SK-N-SH (cell line): Measurements from ENCODE around the gene CRIM1. TPM values are rescaled to one million over a fixed set of nuclear protein-coding genes. Genes with fewer than 3 reads are reported as not detected.

Source experiments
- CTCF ChIA-PET: fragments of 300-600, 350-600 bp; formaldehyde crosslinking; extraction: SDS; loops from one replicate; lab custom pipeline; 2021; lab: Yijun Ruan, JAX
- POLR2A ChIA-PET: fragments of 350-600 bp; sonication (Branson Sonifier 250); formaldehyde crosslinking; extraction: SDS; loops from one replicate; lab custom pipeline; 2020; ENCODE audit warnings: antibody characterized with exemption, inconsistent platforms; lab: Yijun Ruan, JAX
- DNase-seq: peaks from one replicate; pipeline ENCODE4 v3.0.0; 2012
- H2AFZ ChIP-seq: fragments of 200-600 bp; sonication (generic); 2 replicates; pipeline ENCODE4 v1.8.1; 2016; ENCODE audit warnings: antibody characterized with exemption, mild to moderate bottlenecking, low read depth
- H3F3A ChIP-seq: fragments of 200-600 bp; sonication (generic); replicated peaks from 2 replicates; pipeline ENCODE3; 2016; ENCODE audit warnings: antibody characterized with exemption, mild to moderate bottlenecking; ENCODE audit not compliant: insufficient read depth
- H3K27ac ChIP-seq, 2 experiments: fragments of 200-500 bp in 1 of 2; fragments of 200-600 bp in 1 of 2; sonication (Bioruptor generic) in 1 of 2; sonication (generic), shearing (Covaris generic) in 1 of 2; 2 replicates each; pipeline versions ENCODE4 v1.5.1 to v1.6.1; 2014 to 2016; ENCODE audit warnings: low read depth in 2 of 2, inconsistent platforms in 1 of 2, low read length in 1 of 2, mild to moderate bottlenecking in 1 of 2, mixed read lengths in 1 of 2
- H3K27me3 ChIP-seq: fragments of 200-600 bp; sonication (generic), shearing (Covaris generic); 2 replicates; pipeline ENCODE4 v1.6.1; 2016; ENCODE audit warnings: mixed run types; ENCODE audit not compliant: insufficient read depth
- H3K36me3 ChIP-seq, 2 experiments: fragments of 200-500 bp in 1 of 2; fragments of 200-600 bp in 1 of 2; sonication (Bioruptor generic) in 1 of 2; sonication (generic) in 1 of 2; replicated peaks in 1 of 2; 2 replicates each; pipeline versions ENCODE3 to v1.5.1; 2014 to 2016; ENCODE audit warnings: low read length in 1 of 2, mild to moderate bottlenecking in 1 of 2; ENCODE audit not compliant: insufficient read depth in 2 of 2, control insufficient read depth in 1 of 2
- H3K4me1 ChIP-seq, 2 experiments: fragments of 200-500 bp in 1 of 2; fragments of 200-600 bp in 1 of 2; sonication (Bioruptor generic) in 1 of 2; sonication (generic), shearing (Covaris generic) in 1 of 2; 2 replicates each; pipeline versions ENCODE4 v1.5.1 to v1.6.1; 2014 to 2016; ENCODE audit warnings: low read depth in 1 of 2, low read length in 1 of 2, mixed run types in 1 of 2; ENCODE audit not compliant: insufficient read depth in 2 of 2, control insufficient read depth in 1 of 2
- H3K4me2 ChIP-seq: fragments of 200-600 bp; sonication (generic), shearing (Covaris generic); 2 replicates; pipeline ENCODE4 v1.6.1; 2017; ENCODE audit warnings: mixed run types
- H3K4me3 ChIP-seq, 2 experiments: fragments of 200-500 bp in 1 of 2; fragments of 200-600 bp in 1 of 2; sonication (Bioruptor generic) in 1 of 2; sonication (generic), shearing (Covaris generic) in 1 of 2; 2 replicates each; pipeline versions ENCODE4 v1.5.1 to v1.8.1; 2014 to 2016; ENCODE audit warnings: low read depth in 2 of 2, inconsistent platforms in 1 of 2, low read length in 1 of 2, mild to moderate bottlenecking in 1 of 2, mixed read lengths in 1 of 2, moderate library complexity in 1 of 2
- H3K79me2 ChIP-seq: fragments of 200-600 bp; sonication (generic); 2 replicates; pipeline ENCODE4 v1.8.1; 2017; ENCODE audit warnings: mild to moderate bottlenecking; ENCODE audit not compliant: insufficient read depth
- H3K9ac ChIP-seq: fragments of 200-600 bp; sonication (generic); 2 replicates; pipeline ENCODE4 v1.6.1; 2017; ENCODE audit warnings: mixed run types
- H3K9me2 ChIP-seq: fragments of 200-600 bp; sonication (generic); 2 replicates; pipeline ENCODE4 v1.6.1; 2017; ENCODE audit warnings: mixed run types
- H3K9me3 ChIP-seq: fragments of 200-600 bp; sonication (generic); 2 replicates; pipeline ENCODE4 v1.6.1; 2017; ENCODE audit warnings: mixed run types, mild to moderate bottlenecking, moderate library complexity
- H4K20me1 ChIP-seq: fragments of 200-600 bp; sonication (generic); 2 replicates; pipeline ENCODE4 v1.6.1; 2017; ENCODE audit warnings: mild to moderate bottlenecking, mixed run types; ENCODE audit not compliant: insufficient read depth
- CHD2 ChIP-seq: fragments of 150-350 bp; IDR thresholded peaks from 2 replicates; pipeline ENCODE4 v1.6.1; 2018; ENCODE audit warnings: low read length; ENCODE audit not compliant: partially characterized antibody
- FOSL2 ChIP-seq: IDR thresholded peaks from 2 replicates; pipeline ENCODE4 v1.4.0; 2012; ENCODE audit warnings: low read depth, mild to moderate bottlenecking, moderate library complexity, borderline replicate concordance
- FOXJ3 ChIP-seq: sonication (generic); formaldehyde crosslinking; IDR thresholded peaks from 2 replicates; pipeline ENCODE4 v1.5.1; 2020; ENCODE audit warnings: mild to moderate bottlenecking, missing genetic modification reagents
- FOXM1 ChIP-seq: IDR thresholded peaks from 2 replicates; pipeline ENCODE4 v1.4.0; 2012; ENCODE audit warnings: low read depth, mild to moderate bottlenecking
- JUND ChIP-seq: IDR thresholded peaks from 2 replicates; pipeline ENCODE4 v1.4.0; 2012
- NFIC ChIP-seq: IDR thresholded peaks from 2 replicates; pipeline ENCODE4 v1.4.0; 2012; ENCODE audit warnings: borderline replicate concordance
- NRF1 ChIP-seq: IDR thresholded peaks from 2 replicates; pipeline ENCODE4 v1.6.1; 2012; ENCODE audit warnings: low read depth, mild to moderate bottlenecking, low read length
- POLR2AphosphoS5 ChIP-seq: IDR thresholded peaks from 2 replicates; pipeline ENCODE4 v1.6.1; 2012; ENCODE audit warnings: low read depth, low read length
- RFX5 ChIP-seq: IDR thresholded peaks from 2 replicates; pipeline ENCODE4 v1.6.1; 2012; ENCODE audit warnings: mild to moderate bottlenecking, improper control_type of control experiment, low read length
- RXRA ChIP-seq: IDR thresholded peaks from 2 replicates; pipeline ENCODE4 v1.4.0; 2012; ENCODE audit warnings: low read depth, mild to moderate bottlenecking, borderline replicate concordance
- SMC3 ChIP-seq: IDR thresholded peaks from 2 replicates; pipeline ENCODE4 v1.6.1; 2012; ENCODE audit warnings: low read depth, low read length, improper control_type of control experiment
- TEAD4 ChIP-seq: IDR thresholded peaks from 2 replicates; pipeline ENCODE4 v1.4.0; 2012; ENCODE audit warnings: mild to moderate bottlenecking, borderline replicate concordance; ENCODE audit not compliant: insufficient read depth
- WGBS: methylation state at CpG from one replicate; pipeline ENCODE4 v1.1.6; 2017; ENCODE audit warnings: low lambda C conversion rate; 5-methylcytosine and 5-hydroxymethylcytosine counted together
- polyA plus RNA-seq, 3 experiments: library from polyadenylated mRNA; depleted of rRNA; stranded (reverse); fragments of >200 nt; gene quantifications; 2 replicates each; pipeline ENCODE4 v1.2.3, GENCODE V29; 2012
- TF ChIP-seq, protein P1 (sequence below): fragments of 200-600 bp; sonication (generic); IDR thresholded peaks from 2 replicates; pipeline ENCODE4 v1.6.1; 2017; ENCODE audit warnings: antibody characterized with exemption, mild to moderate bottlenecking, moderate library complexity
- TF ChIP-seq, protein P2 (sequence below): IDR thresholded peaks from 2 replicates; pipeline ENCODE4 v1.4.0; 2012; ENCODE audit warnings: low read depth, borderline replicate concordance

Gene CRIM1
- polyA plus RNA-seq, 1 of the 3 experiments (the other 2 are of a cell fraction), result 244 TPM

DNA sequence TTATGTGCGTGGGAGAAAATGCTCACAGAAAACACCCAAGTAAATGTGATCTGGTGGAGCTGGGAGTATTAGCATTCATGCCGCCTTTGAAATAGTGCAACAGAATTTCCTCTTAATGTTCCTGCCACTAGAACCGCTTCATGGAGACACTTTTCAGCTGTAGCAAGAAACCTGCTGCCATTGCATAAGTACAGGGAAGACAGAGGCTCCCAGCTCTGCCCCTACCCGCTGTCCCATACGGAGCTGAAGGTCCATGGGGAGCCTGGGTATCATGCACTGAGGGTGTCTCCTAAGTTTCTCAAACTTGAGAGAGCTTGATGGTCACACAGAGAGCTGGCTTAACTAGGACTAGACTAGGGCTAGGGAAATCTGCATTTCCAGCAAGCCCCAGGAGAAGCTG, 49.6 kb downstream of the CRIM1 start (continued):
- no peak for TF ChIP-seq FOSL2
- TF ChIP-seq, protein P1, sequence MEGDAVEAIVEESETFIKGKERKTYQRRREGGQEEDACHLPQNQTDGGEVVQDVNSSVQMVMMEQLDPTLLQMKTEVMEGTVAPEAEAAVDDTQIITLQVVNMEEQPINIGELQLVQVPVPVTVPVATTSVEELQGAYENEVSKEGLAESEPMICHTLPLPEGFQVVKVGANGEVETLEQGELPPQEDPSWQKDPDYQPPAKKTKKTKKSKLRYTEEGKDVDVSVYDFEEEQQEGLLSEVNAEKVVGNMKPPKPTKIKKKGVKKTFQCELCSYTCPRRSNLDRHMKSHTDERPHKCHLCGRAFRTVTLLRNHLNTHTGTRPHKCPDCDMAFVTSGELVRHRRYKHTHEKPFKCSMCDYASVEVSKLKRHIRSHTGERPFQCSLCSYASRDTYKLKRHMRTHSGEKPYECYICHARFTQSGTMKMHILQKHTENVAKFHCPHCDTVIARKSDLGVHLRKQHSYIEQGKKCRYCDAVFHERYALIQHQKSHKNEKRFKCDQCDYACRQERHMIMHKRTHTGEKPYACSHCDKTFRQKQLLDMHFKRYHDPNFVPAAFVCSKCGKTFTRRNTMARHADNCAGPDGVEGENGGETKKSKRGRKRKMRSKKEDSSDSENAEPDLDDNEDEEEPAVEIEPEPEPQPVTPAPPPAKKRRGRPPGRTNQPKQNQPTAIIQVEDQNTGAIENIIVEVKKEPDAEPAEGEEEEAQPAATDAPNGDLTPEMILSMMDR, result no peak

DNA sequence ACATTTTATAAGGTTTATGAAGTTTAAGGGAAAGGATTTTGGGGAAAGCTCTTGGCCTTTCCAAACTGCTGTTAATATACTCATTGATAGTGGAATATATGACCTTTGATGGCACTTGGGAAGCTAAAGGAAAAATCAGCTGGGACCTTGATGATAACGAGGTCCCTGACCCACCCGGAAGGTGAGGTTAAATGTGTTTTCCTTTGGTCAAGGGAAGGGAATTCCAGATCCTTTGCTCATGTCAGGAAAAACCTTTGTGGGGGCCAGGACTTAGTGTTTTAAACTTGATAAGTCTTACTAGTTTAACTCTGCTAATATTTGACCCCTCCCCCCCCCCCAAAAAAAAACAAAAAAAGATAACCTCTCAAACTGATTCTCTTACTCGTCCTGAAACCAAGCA, 50.7 kb downstream of the CRIM1 start:
- POLR2A ChIA-PET, result no interaction called here

DNA sequence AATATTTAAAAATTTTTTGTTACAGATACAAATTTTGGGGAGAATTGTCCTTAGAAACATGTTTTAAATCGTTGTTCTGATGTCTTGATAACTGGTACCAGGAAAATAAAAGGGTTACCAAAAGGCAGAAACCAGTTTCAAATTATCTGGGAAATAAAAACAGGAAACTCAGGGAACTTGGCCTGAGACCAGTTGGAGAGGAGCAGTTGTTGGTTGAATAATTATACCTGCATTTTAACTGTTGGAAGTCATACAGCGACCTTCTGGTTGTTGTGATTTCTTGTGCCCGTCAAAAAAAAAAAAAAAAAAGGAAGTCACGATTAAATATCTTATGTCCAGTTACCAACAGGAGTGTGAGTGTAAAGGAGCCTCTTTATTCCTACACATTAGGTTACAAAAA, 51.8 kb downstream of the CRIM1 start:
- POLR2A ChIA-PET, result no interaction called here
- H3K4me2 ChIP-seq, result peak overlapping the region; percentile 15; the same call in 1 of the 2 replicates

More for the DNA sequence above, 50.7 kb downstream of the CRIM1 start:
- Histone ChIP-seq H3K36me3 (peaks cover 2 to 10% of the 10 kb centered on the region in 2 experiments), H3K4me3 (no peak overlapping the region), H3K27ac (peak overlapping the region in 1 of 2 experiments; percentile 99; a peak in 3 of 4 replicates), H2AFZ (no peak overlapping the region), H3K9ac (peak overlapping the region; percentile 18; the same call in 1 of the 2 replicates)
- DNase-seq, result no peak
- no peak for TF ChIP-seq RFX5
- no peak for TF ChIP-seq CHD2
- TF ChIP-seq RXRA, result no peak
- TF ChIP-seq FOSL2, result no peak
- no peak for TF ChIP-seq TEAD4
- no peak for TF ChIP-seq POLR2AphosphoS5
- no peak for TF ChIP-seq NRF1
- TF ChIP-seq FOXJ3, result no peak
- no peak for TF ChIP-seq JUND
- no peak for TF ChIP-seq FOXM1
- TF ChIP-seq, protein P2, sequence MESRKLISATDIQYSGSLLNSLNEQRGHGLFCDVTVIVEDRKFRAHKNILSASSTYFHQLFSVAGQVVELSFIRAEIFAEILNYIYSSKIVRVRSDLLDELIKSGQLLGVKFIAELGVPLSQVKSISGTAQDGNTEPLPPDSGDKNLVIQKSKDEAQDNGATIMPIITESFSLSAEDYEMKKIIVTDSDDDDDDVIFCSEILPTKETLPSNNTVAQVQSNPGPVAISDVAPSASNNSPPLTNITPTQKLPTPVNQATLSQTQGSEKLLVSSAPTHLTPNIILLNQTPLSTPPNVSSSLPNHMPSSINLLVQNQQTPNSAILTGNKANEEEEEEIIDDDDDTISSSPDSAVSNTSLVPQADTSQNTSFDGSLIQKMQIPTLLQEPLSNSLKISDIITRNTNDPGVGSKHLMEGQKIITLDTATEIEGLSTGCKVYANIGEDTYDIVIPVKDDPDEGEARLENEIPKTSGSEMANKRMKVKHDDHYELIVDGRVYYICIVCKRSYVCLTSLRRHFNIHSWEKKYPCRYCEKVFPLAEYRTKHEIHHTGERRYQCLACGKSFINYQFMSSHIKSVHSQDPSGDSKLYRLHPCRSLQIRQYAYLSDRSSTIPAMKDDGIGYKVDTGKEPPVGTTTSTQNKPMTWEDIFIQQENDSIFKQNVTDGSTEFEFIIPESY, result no peak
- TF ChIP-seq NFIC, result no peak
- TF ChIP-seq, all 33 proteins: peak for 0
- 43% methylated on average over 3 of the region's 3 CpGs for WGBS
- H3K27me3 ChIP-seq, result no peaks in the 10 kb centered on the region
- H3F3A ChIP-seq, result peaks cover 73% of the 10 kb centered on the region
- no peaks in the 10 kb centered on the region for H3K9me3 ChIP-seq
- peaks cover 3 to 87% of the 10 kb centered on the region in 2 experiments for H3K4me1 ChIP-seq
- H3K4me2 ChIP-seq, result peak overlapping the region; percentile 15; the same call in 1 of the 2 replicates
- no peaks in the 10 kb centered on the region for H3K9me2 ChIP-seq
- CTCF ChIA-PET, result interaction anchor here (1.5 kb wide), 1 partner anchor 12 kb away, joined by 3 read pairs; no protein-coding TSS in a partner anchor
- H4K20me1 ChIP-seq, result peaks cover 20% of the 10 kb centered on the region; the same call in 1 of the 2 replicates
- H3K79me2 ChIP-seq, result peaks cover 97% of the 10 kb centered on the region

More for the DNA sequence above, 51.8 kb downstream of the CRIM1 start:
- peaks cover 21% of the 10 kb centered on the region; the same call in 1 of the 2 replicates for H4K20me1 ChIP-seq
- no peak overlapping the region for H3K4me3 ChIP-seq
- no peak for DNase-seq
- peaks cover 61% of the 10 kb centered on the region for H3F3A ChIP-seq
- peaks cover 3 to 83% of the 10 kb centered on the region in 2 experiments for H3K4me1 ChIP-seq
- H3K27me3 ChIP-seq, result no peaks in the 10 kb centered on the region
- CTCF ChIA-PET, result no interaction called here
- H3K27ac ChIP-seq, result peak overlapping the region; percentile 50 to 99; a peak in 3 of 4 replicates
- H3K9me3 ChIP-seq, result no peaks in the 10 kb centered on the region
- peaks cover 97% of the 10 kb centered on the region for H3K79me2 ChIP-seq
- H3K9ac ChIP-seq, result peak overlapping the region; percentile 10; the same call in 1 of the 2 replicates
- no peaks in the 10 kb centered on the region for H3K9me2 ChIP-seq
- TF ChIP-seq SMC3, result no peak
- 0 out of 2 replicates have a peak, but pooled peaks have one; percentile 2 for TF ChIP-seq POLR2AphosphoS5
- no peak overlapping the region for H2AFZ ChIP-seq
- WGBS, result 38% methylated on average over 4 of the region's 4 CpGs
- H3K36me3 ChIP-seq, result peaks cover 0 to 10% of the 10 kb centered on the region in 2 experiments
